Measurements from ENCODE around the gene SH3TC1.

DNA sequence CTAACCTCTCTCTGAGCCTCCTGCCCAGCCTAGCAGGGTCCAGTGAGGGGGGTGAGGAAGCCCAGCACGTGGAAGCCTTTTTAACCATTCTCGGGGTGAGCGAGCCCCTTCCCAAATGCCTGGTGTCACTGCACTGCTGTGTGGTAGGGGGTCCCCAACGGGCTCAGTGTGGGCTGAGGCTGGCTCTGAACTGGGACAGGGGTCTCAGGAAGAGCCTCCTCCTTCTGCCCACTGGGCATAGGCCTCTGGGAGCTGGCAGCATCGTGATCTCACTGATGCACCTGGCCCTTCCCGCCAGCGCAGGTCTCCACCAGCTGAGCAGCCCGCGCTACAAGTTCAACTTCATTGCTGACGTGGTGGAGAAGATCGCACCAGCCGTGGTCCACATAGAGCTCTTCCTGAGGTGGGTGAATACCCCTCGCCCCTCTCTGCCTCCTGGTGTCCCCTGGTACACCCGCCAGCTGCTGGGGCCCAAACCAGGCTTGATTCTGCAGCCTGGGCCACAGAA, 83.1 kb downstream of the SH3TC1 start:
- TF ChIP-seq, protein P1, sequence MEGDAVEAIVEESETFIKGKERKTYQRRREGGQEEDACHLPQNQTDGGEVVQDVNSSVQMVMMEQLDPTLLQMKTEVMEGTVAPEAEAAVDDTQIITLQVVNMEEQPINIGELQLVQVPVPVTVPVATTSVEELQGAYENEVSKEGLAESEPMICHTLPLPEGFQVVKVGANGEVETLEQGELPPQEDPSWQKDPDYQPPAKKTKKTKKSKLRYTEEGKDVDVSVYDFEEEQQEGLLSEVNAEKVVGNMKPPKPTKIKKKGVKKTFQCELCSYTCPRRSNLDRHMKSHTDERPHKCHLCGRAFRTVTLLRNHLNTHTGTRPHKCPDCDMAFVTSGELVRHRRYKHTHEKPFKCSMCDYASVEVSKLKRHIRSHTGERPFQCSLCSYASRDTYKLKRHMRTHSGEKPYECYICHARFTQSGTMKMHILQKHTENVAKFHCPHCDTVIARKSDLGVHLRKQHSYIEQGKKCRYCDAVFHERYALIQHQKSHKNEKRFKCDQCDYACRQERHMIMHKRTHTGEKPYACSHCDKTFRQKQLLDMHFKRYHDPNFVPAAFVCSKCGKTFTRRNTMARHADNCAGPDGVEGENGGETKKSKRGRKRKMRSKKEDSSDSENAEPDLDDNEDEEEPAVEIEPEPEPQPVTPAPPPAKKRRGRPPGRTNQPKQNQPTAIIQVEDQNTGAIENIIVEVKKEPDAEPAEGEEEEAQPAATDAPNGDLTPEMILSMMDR (IDR thresholded peaks at IDR 0.05; ENCODE audit: insufficient read depth, low read length): no peak
- no peak for TF ChIP-seq POLR2AphosphoS5 (IDR thresholded peaks at IDR 0.05; ENCODE audit: low read depth)
